ENCODE data around the gene SP3.

SP3 gene

GRCh38 chr2:173874003-173874893 lies 90.9 kb downstream of the SP3 start:
- intact Hi-C loops (cut with DNase I), result no loop called here
- no peak for DNase-seq

- intact Hi-C loops (cut with DNase I), result no loop called here
- DNase-seq, result no peak
Measured at GRCh38 chr2:173872714-173873113, 92.5 kb downstream of the SP3 start.

GRCh38 chr2:173869244-173870229 lies 95.6 kb downstream of the SP3 start:
- DNase-seq, result no peak
- intact Hi-C loops (cut with DNase I), result no loop called here

- DNase-seq, result no peak
- intact Hi-C loops (cut with DNase I), result no loop called here
Measured at GRCh38 chr2:173868406-173868805, 96.8 kb downstream of the SP3 start.

DNA sequence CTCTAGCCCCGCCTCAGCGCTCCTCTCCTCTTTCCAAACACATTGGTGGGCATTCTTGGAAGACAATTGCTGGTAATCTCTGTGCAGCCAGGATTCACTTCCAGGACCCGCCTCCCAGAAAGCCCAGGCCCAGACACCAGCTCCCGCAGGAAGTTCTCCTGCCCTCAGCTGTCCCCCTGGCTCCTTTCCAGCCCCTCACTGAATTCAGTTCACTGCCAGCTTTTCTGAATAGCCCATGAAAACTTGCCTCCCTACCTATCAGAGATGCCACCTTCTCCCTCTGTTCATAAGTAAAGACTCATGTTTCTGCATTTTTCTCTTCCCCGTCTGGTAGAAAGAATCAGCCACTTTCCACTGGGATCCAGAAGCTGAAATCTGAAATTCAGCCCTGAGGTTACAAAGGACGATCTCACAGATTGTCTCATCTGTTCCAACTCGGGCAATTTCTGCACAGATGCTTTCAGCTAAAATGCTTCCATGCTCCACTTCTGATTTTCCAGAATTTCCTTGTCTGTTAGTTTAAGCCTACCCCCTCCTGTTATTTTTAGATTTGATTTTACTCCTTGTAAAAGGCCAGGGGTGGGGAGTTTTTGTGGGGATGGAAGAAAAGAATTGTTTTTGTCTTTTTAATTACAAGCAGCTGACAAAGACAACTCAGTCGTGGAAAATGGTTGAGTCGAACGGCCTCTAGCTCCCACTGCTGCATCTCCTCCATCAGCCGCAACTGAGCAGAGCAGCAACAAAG lies 98.1 kb downstream of the SP3 start:
- intact Hi-C loops (cut with DNase I), result no loop called here
- peak in 2 of 42 donors; percentile 3 to 4 for DNase-seq

GRCh38 chr2:173865971-173866873 lies 99.0 kb downstream of the SP3 start:
- DNase-seq, result no peak
- intact Hi-C loops (cut with DNase I), result no loop called here

DNA sequence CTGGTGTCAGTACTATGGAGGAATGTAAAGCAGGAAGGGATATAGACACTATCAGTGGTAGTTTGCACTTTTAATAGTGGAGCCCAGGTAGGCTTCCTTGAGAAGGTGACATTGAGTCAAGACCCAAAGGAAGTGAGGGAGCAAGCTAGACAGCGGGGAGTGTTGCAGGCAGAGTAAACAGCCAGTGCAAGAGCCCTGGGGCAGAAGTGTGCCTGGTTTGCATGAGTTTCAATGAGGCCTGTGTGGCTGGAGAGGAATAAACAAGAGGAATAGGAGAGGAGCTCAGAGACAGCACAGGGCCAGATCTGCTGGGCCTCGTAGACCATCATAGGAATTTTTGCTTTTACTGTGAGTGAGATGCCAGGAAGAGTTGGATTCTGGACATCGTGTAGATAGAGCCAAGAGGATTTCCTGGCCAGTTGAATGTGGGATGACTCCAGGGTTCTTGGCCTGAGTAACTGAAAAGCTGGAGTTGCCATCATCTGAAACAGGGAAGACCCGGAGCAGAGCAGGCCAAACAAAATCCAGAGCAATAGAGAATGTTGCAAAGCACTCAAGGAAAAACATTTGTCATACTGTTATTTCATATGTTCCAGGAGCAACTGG lies 102.5 kb downstream of the SP3 start:
- intact Hi-C loops (cut with DNase I), result no loop called here
- no peak for DNase-seq

DNA sequence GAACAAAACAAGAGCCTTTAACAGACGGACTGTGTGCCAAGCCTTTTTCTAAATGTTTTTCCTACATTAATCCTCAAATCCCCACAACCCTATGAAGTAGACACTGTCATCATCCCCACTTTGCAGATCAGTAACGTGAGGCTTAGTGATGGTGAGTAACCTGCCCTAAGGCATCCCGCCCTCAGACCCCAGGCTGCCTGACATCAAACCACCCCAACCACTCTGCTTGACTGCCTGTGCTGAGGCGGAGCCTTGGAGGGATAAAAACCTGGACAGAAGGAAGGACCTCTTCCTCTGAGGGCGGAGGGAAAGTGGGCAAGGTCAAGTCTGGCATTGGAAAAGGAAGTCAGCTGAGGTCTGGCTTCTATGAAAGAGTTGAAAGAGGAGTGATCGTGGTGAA lies 104.6 kb downstream of the SP3 start:
- no peak for DNase-seq
- intact Hi-C loops (cut with DNase I), result no loop called here

DNA sequence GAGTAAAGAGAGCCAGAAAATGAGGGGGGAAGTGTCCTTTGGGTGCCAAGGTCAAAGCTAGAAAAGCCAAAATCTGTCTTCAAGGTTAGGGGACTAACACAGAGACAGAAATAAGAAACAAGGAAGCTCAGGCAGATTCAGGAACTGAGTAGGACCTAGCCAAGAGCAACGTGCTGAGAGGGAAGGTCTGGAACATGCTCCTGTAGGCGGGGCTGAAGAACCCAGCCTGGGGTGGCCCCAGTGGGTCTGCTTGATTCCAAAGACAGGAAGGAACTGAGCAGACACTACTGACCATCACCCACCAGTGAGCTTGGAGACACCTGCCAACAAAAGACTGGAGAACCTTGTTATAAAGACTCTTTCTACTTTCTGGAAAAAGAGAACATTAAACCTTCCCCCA lies 105.1 kb downstream of the SP3 start:
- intact Hi-C loops (cut with DNase I), result no loop called here
- peak in 13 of 42 donors; percentile 2 to 37 (median 16) for DNase-seq

DNA sequence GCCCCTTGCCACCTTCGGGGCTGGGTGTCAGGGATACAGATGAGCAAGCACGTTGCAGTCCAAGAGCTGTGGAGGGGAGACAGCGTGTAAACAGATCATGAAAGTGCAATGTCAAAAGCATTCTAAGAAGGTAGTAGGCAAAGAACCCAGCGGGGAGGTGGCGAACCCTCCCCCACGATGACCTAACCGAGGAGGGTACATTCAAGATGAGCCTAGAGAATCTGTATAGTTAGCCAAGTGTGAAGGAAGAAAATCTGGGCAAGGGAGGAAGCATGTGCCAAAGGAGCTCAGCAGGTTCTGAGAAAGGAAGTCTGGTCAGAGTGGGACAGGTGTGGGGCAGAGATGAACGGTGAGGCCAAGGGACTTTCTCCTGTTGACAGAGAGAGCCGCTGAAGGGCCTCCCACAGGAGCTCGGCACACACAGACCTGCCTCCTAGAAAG lies 106.9 kb downstream of the SP3 start:
- intact Hi-C loops (cut with DNase I), result no loop called here

More for the DNA sequence above, 106.9 kb downstream of the SP3 start:
- DNase-seq, result no peak

Data from head of caudate nucleus (tissue), 42 donors.